Measurements from ENCODE around the gene ZNF12. TPM values are rescaled to one million over a fixed set of nuclear protein-coding genes. Genes with fewer than 3 reads are reported as not detected.
A peak's percentile ranks its signal among the peaks of the same experiment; 100 is the strongest.
"Not testable (repeated sequence)": the region's sequence is repeated elsewhere in the genome, so short reads cannot be mapped to it uniquely, and the experiment has no call there.

The ZNF12 gene
- total and polyA plus RNA-seq, 4 donors, result 20.1 to 36.0 (median 29.3) TPM

DNA sequence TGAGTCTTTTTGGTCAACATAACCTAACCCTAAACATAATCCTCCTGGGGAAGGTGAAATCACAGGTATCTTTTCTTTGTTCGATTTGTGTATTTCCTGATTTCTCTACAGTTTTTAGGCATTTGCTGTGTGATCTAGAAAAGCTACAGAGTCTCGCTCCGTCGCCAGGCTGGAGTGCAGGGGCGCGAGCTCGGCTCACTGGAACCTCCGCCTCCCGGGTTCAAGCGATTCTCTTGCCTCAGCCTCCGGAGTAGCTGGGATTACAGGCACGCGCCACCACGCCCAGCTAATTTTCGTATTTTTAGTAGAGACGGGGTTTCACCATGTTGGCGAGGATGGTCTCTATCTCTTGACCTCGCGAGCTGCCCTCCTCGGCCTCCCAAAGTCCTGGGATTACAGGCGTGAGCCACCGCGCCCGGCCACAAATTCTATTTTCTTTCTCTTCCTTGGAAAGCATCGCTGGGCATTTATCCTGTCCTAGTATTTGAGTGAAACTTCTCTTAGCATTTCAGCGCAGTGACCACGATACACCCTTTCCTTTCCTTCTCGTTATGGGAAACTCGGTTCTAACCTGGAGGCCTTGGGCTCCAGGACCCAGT lies 22.2 kb upstream of the ZNF12 start:
- Histone ChIP-seq H3K27ac (ENCODE audit: low read depth, low read length) (peak overlapping the region; percentile 74), H3K4me1 (ENCODE audit: control insufficient read depth, insufficient read depth, low read length) (peaks cover 16% of the 10 kb centered on the region)
- 41% methylated on average over 26 of the region's 29 CpGs for WGBS (ENCODE audit: insufficient coverage)

GRCh38 chr7:6727663-6728062 lies 20.9 kb upstream of the ZNF12 start:
- H3K27ac ChIP-seq (ENCODE audit: low read depth, low read length), result no peak overlapping the region
- 89% methylated on average over 3 of the region's 3 CpGs for WGBS (ENCODE audit: insufficient coverage)
- no peak for DNase-seq (ENCODE audit: low read depth in 4 of 6, low spot score in 6 of 6)
- no peaks in the 10 kb centered on the region for H3K9me3 ChIP-seq (ENCODE audit: control insufficient read depth, insufficient read depth, low read length)
- no peak overlapping the region for H3K4me3 ChIP-seq (ENCODE audit: low read depth, low read length)
- peaks cover 16% of the 10 kb centered on the region for H3K4me1 ChIP-seq (ENCODE audit: control insufficient read depth, insufficient read depth, low read length)
- no peaks in the 10 kb centered on the region for H3K36me3 ChIP-seq (ENCODE audit: control insufficient read depth, insufficient read depth, low read length)
- H3K27me3 ChIP-seq (ENCODE audit: control insufficient read depth, insufficient read depth, low read length), result no peaks in the 10 kb centered on the region

More for the DNA sequence above, 22.2 kb upstream of the ZNF12 start:
- H3K9me3 ChIP-seq (ENCODE audit: control insufficient read depth, insufficient read depth, low read length); DNase-seq (ENCODE audit: low read depth in 4 of 6, low spot score in 6 of 6); H3K36me3 ChIP-seq (ENCODE audit: control insufficient read depth, insufficient read depth, low read length); H3K27me3 ChIP-seq (ENCODE audit: control insufficient read depth, insufficient read depth, low read length): not testable (repeated sequence)
- peak overlapping the region; percentile 52 for H3K4me3 ChIP-seq (ENCODE audit: low read depth, low read length)

DNA sequence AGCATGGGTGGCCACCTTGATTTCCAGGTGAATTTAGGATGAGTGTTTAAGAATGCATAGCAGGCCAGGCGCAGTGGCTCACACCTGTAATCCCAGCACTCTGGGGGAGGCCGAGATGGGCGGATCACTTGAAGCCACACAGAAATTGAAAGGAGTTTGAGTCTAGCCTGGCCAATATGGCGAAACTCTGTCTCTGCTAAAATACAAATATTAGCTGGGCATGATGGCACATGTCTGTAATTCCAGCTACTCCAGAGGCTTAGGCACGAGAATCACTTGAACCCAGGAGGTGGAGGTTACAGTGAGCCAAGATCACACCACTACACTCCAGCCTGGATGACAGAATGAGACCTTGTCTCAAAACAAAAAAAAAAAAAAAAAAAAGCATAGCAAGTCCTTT lies 19.6 kb upstream of the ZNF12 start:
- H3K36me3 ChIP-seq (ENCODE audit: control insufficient read depth, insufficient read depth, low read length); H3K27me3 ChIP-seq (ENCODE audit: control insufficient read depth, insufficient read depth, low read length); DNase-seq (ENCODE audit: low read depth in 4 of 6, low spot score in 6 of 6); H3K4me3 ChIP-seq (ENCODE audit: low read depth, low read length); H3K27ac ChIP-seq (ENCODE audit: low read depth, low read length); H3K9me3 ChIP-seq (ENCODE audit: control insufficient read depth, insufficient read depth, low read length): not testable (repeated sequence)
- H3K4me1 ChIP-seq (ENCODE audit: control insufficient read depth, insufficient read depth, low read length), result peaks cover 16% of the 10 kb centered on the region
- 87% methylated on average over 4 of the region's 5 CpGs for WGBS (ENCODE audit: insufficient coverage)

DNA sequence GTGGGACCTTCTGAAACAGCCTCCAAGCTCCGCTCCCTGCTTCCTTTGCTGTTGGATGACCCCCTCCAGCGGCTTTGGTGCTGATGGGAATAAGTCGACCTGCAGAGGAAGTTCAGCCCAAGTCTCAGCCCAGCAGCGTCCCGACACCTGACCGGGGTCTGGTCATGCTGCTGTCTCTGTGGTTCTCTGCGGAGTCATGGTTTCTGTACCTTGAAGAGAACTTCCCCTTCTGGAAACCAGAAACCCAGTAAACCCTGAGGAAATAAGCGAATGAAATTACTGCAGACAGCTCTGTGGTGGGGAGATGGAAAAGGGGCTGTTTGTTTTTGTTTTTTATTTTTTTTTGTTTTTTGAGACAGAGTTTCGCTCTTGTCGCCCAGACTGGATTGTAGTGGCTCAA lies 18.3 kb upstream of the ZNF12 start:
- no peaks in the 10 kb centered on the region for H3K27me3 ChIP-seq (ENCODE audit: control insufficient read depth, insufficient read depth, low read length)
- no peak overlapping the region for H3K4me3 ChIP-seq (ENCODE audit: low read depth, low read length)
- no peaks in the 10 kb centered on the region for H3K9me3 ChIP-seq (ENCODE audit: control insufficient read depth, insufficient read depth, low read length)
- no peaks in the 10 kb centered on the region for H3K36me3 ChIP-seq (ENCODE audit: control insufficient read depth, insufficient read depth, low read length)
- no peak overlapping the region for H3K27ac ChIP-seq (ENCODE audit: low read depth, low read length)
- 78% methylated on average over 7 of the region's 10 CpGs for WGBS (ENCODE audit: insufficient coverage)
- no peak for DNase-seq (ENCODE audit: low read depth in 4 of 6, low spot score in 6 of 6)
- H3K4me1 ChIP-seq (ENCODE audit: control insufficient read depth, insufficient read depth, low read length), result peaks cover 7% of the 10 kb centered on the region

DNA sequence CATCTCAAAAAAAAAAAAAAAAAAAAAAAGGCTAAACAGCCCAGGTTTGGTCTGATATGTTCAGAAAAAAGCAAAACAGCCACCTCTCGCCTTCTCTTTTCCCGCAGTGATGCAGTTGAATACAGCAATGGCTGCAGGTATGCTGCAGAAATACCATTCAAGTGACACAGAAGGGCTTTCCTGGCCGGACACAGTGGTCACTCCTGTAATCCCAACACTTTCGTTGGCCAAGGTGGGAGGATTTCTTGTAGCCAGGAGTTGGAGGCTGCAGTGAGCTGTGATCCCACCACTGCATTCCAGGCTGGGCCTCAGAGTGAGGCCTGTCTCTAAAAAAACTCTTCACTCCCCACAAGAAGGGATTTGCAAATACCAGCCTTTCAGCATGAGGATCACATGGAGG lies 17.6 kb upstream of the ZNF12 start:
- not testable (repeated sequence) for H3K4me1 ChIP-seq (ENCODE audit: control insufficient read depth, insufficient read depth, low read length); DNase-seq (ENCODE audit: low read depth in 4 of 6, low spot score in 6 of 6); H3K27me3 ChIP-seq (ENCODE audit: control insufficient read depth, insufficient read depth, low read length); H3K9me3 ChIP-seq (ENCODE audit: control insufficient read depth, insufficient read depth, low read length); H3K27ac ChIP-seq (ENCODE audit: low read depth, low read length); H3K36me3 ChIP-seq (ENCODE audit: control insufficient read depth, insufficient read depth, low read length); H3K4me3 ChIP-seq (ENCODE audit: low read depth, low read length)
- WGBS (ENCODE audit: insufficient coverage), result no CpG with 5 or more reads among the region's 4 CpGs

DNA sequence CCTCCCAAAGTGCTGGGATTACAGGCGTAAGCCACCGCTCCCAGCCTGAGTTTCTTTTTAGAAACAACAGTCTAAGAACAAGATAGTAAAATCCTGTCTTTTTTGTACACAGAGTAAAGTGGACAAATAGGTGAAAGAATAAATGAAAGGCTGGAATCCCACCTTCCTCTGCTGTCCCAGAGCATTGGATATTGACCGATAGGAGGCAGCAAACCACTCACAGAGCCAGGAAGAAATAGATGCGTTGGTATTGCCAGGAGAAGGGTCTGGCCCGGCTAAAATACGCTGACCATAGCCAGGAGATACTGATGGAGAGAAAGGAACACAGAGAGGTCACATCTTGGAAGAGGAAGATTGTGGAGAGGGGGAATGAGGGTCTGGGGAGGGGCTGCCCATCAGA lies 11.4 kb upstream of the ZNF12 start:
- Histone ChIP-seq H3K27ac (ENCODE audit: low read depth, low read length) (no peak overlapping the region), H3K27me3 (ENCODE audit: control insufficient read depth, insufficient read depth, low read length) (no peaks in the 10 kb centered on the region), H3K4me1 (ENCODE audit: control insufficient read depth, insufficient read depth, low read length) (no peaks in the 10 kb centered on the region), H3K9me3 (ENCODE audit: control insufficient read depth, insufficient read depth, low read length) (no peaks in the 10 kb centered on the region), H3K4me3 (ENCODE audit: low read depth, low read length) (no peak overlapping the region), H3K36me3 (ENCODE audit: control insufficient read depth, insufficient read depth, low read length) (no peaks in the 10 kb centered on the region)
- WGBS (ENCODE audit: insufficient coverage), result 46% methylated on average over 4 of the region's 6 CpGs
- no peak for DNase-seq (ENCODE audit: low read depth in 4 of 6, low spot score in 6 of 6)

GRCh38 chr7:6715898-6716297 lies 9.2 kb upstream of the ZNF12 start:
- not testable (repeated sequence) for H3K27ac ChIP-seq (ENCODE audit: low read depth, low read length); H3K27me3 ChIP-seq (ENCODE audit: control insufficient read depth, insufficient read depth, low read length); H3K9me3 ChIP-seq (ENCODE audit: control insufficient read depth, insufficient read depth, low read length); DNase-seq (ENCODE audit: low read depth in 4 of 6, low spot score in 6 of 6); H3K4me1 ChIP-seq (ENCODE audit: control insufficient read depth, insufficient read depth, low read length); H3K4me3 ChIP-seq (ENCODE audit: low read depth, low read length); H3K36me3 ChIP-seq (ENCODE audit: control insufficient read depth, insufficient read depth, low read length)
- 62% methylated on average over 6 of the region's 9 CpGs for WGBS (ENCODE audit: insufficient coverage)

GRCh38 chr7:6714360-6714759 lies 7.6 kb upstream of the ZNF12 start:
- no peak overlapping the region for H3K4me3 ChIP-seq (ENCODE audit: low read depth, low read length)
- WGBS (ENCODE audit: insufficient coverage), result 72% methylated on average over 3 of the region's 5 CpGs
- no peaks in the 10 kb centered on the region for H3K4me1 ChIP-seq (ENCODE audit: control insufficient read depth, insufficient read depth, low read length)
- no peaks in the 10 kb centered on the region for H3K9me3 ChIP-seq (ENCODE audit: control insufficient read depth, insufficient read depth, low read length)
- H3K36me3 ChIP-seq (ENCODE audit: control insufficient read depth, insufficient read depth, low read length), result no peaks in the 10 kb centered on the region
- H3K27me3 ChIP-seq (ENCODE audit: control insufficient read depth, insufficient read depth, low read length), result no peaks in the 10 kb centered on the region
- no peak for DNase-seq (ENCODE audit: low read depth in 4 of 6, low spot score in 6 of 6)
- no peak overlapping the region for H3K27ac ChIP-seq (ENCODE audit: low read depth, low read length)

DNA sequence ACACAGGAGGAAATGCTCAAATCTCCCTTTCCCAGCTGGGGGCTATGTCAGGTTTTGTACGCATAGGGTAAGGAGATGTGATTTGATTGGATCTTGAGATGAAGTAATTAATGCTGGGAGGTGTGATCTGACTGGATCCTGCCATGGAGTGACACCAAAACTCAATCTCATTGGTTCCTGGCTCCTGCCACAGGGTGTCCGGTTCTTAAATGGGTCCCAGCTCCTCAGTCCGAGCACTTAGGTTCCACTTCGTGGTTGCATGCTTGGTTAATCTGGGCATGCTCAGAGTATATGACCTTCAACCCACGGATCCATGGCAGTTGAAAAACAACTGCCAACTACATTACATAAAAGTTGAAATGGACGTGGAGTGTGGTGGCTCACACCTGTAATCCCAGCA lies 3.1 kb upstream of the ZNF12 start:
- DNase-seq (ENCODE audit: low read depth in 4 of 6, low spot score in 6 of 6), result no peak
- no peaks in the 10 kb centered on the region for H3K27me3 ChIP-seq (ENCODE audit: control insufficient read depth, insufficient read depth, low read length)
- peaks cover 7% of the 10 kb centered on the region for H3K4me1 ChIP-seq (ENCODE audit: control insufficient read depth, insufficient read depth, low read length)
- H3K9me3 ChIP-seq (ENCODE audit: control insufficient read depth, insufficient read depth, low read length), result no peaks in the 10 kb centered on the region
- H3K4me3 ChIP-seq (ENCODE audit: low read depth, low read length), result no peak overlapping the region
- no peaks in the 10 kb centered on the region for H3K36me3 ChIP-seq (ENCODE audit: control insufficient read depth, insufficient read depth, low read length)
- H3K27ac ChIP-seq (ENCODE audit: low read depth, low read length), result no peak overlapping the region
- 89% methylated on average over 4 of the region's 6 CpGs for WGBS (ENCODE audit: insufficient coverage)

- peaks cover 7% of the 10 kb centered on the region for H3K4me1 ChIP-seq (ENCODE audit: control insufficient read depth, insufficient read depth, low read length)
- H3K27ac ChIP-seq (ENCODE audit: low read depth, low read length), result no peak overlapping the region
- no peaks in the 10 kb centered on the region for H3K27me3 ChIP-seq (ENCODE audit: control insufficient read depth, insufficient read depth, low read length)
- WGBS (ENCODE audit: insufficient coverage), result no CpG with 5 or more reads among the region's 3 CpGs
- H3K9me3 ChIP-seq (ENCODE audit: control insufficient read depth, insufficient read depth, low read length), result no peaks in the 10 kb centered on the region
- H3K4me3 ChIP-seq (ENCODE audit: low read depth, low read length), result no peak overlapping the region
- no peak for DNase-seq (ENCODE audit: low read depth in 4 of 6, low spot score in 6 of 6)
- peaks cover 13% of the 10 kb centered on the region for H3K36me3 ChIP-seq (ENCODE audit: control insufficient read depth, insufficient read depth, low read length)
Measured at GRCh38 chr7:6708304-6708703, 1.6 kb upstream of the ZNF12 start.

Measured in spinal cord (tissue), 10 donors.